Endothelial cell of umbilical vein (primary cell): ENCODE data around the gene MST1.

Experiments used
- EZH2 ChIP-seq: IDR thresholded peaks from 2 replicates; pipeline ENCODE4 v1.6.1; 2012; ENCODE audit warnings: borderline replicate concordance, low read depth, mild to moderate bottlenecking, moderate library complexity, low read length, inconsistent platforms; ENCODE audit not compliant: severe bottlenecking
- MYC ChIP-seq: IDR thresholded peaks from one replicate; pipeline ENCODE4 v1.6.1; 2011; ENCODE audit warnings: mild to moderate bottlenecking, low read depth, low read length
- POLR2A ChIP-seq: IDR thresholded peaks from 2 replicates; pipeline ENCODE4 v1.6.1; 2012; ENCODE audit warnings: low read depth, mild to moderate bottlenecking, control low read depth, low read length
- POLR2AphosphoS5 ChIP-seq: IDR thresholded peaks from 2 replicates; pipeline ENCODE4 v1.6.1; 2012; ENCODE audit warnings: low read depth, mild to moderate bottlenecking, control low read depth, low read length, moderate library complexity; ENCODE audit not compliant: insufficient read depth
- TF ChIP-seq, protein P1 (sequence below), 2 donors: IDR thresholded peaks; 1 replicate in 1 of 2; 2 replicates in 1 of 2; pipeline ENCODE4 v1.5.1; 2011; ENCODE audit warnings: low read length in 2 of 2, mild to moderate bottlenecking in 2 of 2, moderate library complexity in 2 of 2, control low read depth in 1 of 2, inconsistent platforms in 1 of 2, low read depth in 1 of 2; ENCODE audit not compliant: insufficient read depth in 1 of 2; ENCODE audit errors: extremely low read depth in 1 of 2
- TF ChIP-seq, protein P2 (sequence below): IDR thresholded peaks from 2 replicates; pipeline ENCODE4 v1.6.1; 2011; ENCODE audit not compliant: insufficient read depth, insufficient read length

DNA sequence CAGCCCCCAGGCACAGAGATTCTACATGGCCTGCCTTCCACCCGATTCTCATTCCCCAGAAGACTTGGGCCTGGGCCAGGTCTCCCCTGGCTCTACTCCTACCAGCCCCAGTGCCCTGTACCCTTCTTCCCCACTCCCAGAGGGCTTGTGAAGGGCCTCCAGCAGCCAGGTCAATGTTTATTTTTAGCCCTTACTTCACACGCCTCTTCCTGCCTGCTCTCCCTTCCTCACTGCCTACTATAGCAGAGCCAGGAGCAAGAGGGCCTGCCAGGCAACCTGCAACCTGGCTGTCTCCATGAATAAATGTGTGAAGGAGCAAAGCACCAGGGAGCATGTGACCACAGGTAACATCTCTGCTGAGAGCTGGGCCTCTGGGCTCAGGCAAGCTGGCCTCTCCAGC lies 41.5 kb downstream of the MST1 start:
- TF ChIP-seq, protein P1, sequence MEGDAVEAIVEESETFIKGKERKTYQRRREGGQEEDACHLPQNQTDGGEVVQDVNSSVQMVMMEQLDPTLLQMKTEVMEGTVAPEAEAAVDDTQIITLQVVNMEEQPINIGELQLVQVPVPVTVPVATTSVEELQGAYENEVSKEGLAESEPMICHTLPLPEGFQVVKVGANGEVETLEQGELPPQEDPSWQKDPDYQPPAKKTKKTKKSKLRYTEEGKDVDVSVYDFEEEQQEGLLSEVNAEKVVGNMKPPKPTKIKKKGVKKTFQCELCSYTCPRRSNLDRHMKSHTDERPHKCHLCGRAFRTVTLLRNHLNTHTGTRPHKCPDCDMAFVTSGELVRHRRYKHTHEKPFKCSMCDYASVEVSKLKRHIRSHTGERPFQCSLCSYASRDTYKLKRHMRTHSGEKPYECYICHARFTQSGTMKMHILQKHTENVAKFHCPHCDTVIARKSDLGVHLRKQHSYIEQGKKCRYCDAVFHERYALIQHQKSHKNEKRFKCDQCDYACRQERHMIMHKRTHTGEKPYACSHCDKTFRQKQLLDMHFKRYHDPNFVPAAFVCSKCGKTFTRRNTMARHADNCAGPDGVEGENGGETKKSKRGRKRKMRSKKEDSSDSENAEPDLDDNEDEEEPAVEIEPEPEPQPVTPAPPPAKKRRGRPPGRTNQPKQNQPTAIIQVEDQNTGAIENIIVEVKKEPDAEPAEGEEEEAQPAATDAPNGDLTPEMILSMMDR (IDR thresholded peaks at IDR 0.05; ENCODE audit: extremely low read depth in 1 of 2, insufficient read depth in 1 of 2, low read depth in 1 of 2, low read length in 2 of 2): no peak
- TF ChIP-seq EZH2 (no peak), MYC (no peak), POLR2A (no peak), POLR2AphosphoS5 (no peak)
- TF ChIP-seq, protein P2, sequence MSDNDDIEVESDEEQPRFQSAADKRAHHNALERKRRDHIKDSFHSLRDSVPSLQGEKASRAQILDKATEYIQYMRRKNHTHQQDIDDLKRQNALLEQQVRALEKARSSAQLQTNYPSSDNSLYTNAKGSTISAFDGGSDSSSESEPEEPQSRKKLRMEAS: no peak
